GM12878 (cell line): ENCODE results near the gene CYB5D1. TPM values are rescaled to one million over a fixed set of nuclear protein-coding genes. Genes with fewer than 3 reads are reported as not detected.

Experiments used
- ATAC-seq: fragments of 200-7000 bp; cut with Tn5 transposase; 3 replicates; pipeline ENCODE4 v1.9.1; 2020; ENCODE audit warnings: mild to moderate bottlenecking, moderate library complexity
- BruUV-seq: library from RNA; stranded (reverse); fragments of 400-500 nt; replicated peaks from 2 replicates; lab custom pipeline; 2021; lab: Mats Ljungman, UMichigan
- CTCF ChIA-PET: fragments of 300-600 bp; sonication (Branson Sonifier 250); formaldehyde crosslinking; extraction: SDS; loops from one replicate; lab custom pipeline; 2021; ENCODE audit warnings: inconsistent platforms; lab: Yijun Ruan, JAX
- POLR2A ChIA-PET: fragments of 350-600 bp; formaldehyde crosslinking; extraction: SDS; loops from one replicate; lab custom pipeline; 2021; ENCODE audit warnings: inconsistent platforms; lab: Charles Lee
- RAD21 ChIA-PET: fragments of 300-600 bp; sonication (Branson Sonifier 250); formaldehyde crosslinking; loops from one replicate; lab custom pipeline; 2023; ENCODE audit warnings: antibody characterized with exemption; ENCODE audit not compliant: unreplicated experiment; lab: Charles Lee
- SMC1A ChIA-PET: fragments of 300-600 bp; sonication (Branson Sonifier 250); formaldehyde crosslinking; loops from one replicate; lab custom pipeline; 2023; ENCODE audit not compliant: unreplicated experiment, uncharacterized antibody; lab: Charles Lee
- DNase-seq: peaks from one replicate; pipeline ENCODE4 v3.0.0-alpha.2; 2011; ENCODE audit warnings: low read depth, low spot score
- FAIRE-seq: peaks from 3 replicates; lab custom pipeline; 2011; peaks lifted over from hg19 to GRCh38; lab: Jason Lieb, UNC
- H2AFZ ChIP-seq: 2 replicates; pipeline ENCODE4 v1.6.0; 2011; ENCODE audit warnings: low read depth, low read length, control low read depth; ENCODE audit not compliant: control insufficient read depth
- H3K27ac ChIP-seq: 2 replicates; pipeline ENCODE4 v1.5.1; 2011; ENCODE audit warnings: control low read depth; ENCODE audit not compliant: control insufficient read depth, insufficient read depth
- H3K27me3 ChIP-seq, 2 experiments: replicated peaks in 1 of 2; 2 replicates each; pipeline versions ENCODE4 v1.6.0 to v1.6.1; 2011; ENCODE audit warnings: low read length in 1 of 2; ENCODE audit not compliant: control insufficient read depth in 2 of 2, insufficient read depth in 2 of 2
- H3K36me3 ChIP-seq, 2 experiments: 2 replicates each; pipeline ENCODE4 v1.5.1; 2011; ENCODE audit warnings: low read length in 1 of 2; ENCODE audit not compliant: control insufficient read depth in 2 of 2, insufficient read depth in 2 of 2
- H3K4me1 ChIP-seq: 2 replicates; pipeline ENCODE4 v1.6.1; 2011; ENCODE audit warnings: mild to moderate bottlenecking, low read length, moderate library complexity, mixed read lengths; ENCODE audit not compliant: control insufficient read depth, insufficient read depth
- H3K4me2 ChIP-seq: 2 replicates; pipeline ENCODE4 v1.6.0; 2011; ENCODE audit warnings: control low read depth; ENCODE audit not compliant: control insufficient read depth, insufficient read depth
- H3K4me3 ChIP-seq: fragments of 200-600 bp; sonication (generic); 2 replicates; pipeline ENCODE4 v1.5.1; 2016
- H3K79me2 ChIP-seq: 2 replicates; pipeline ENCODE4 v1.6.0; 2011; ENCODE audit warnings: low read length; ENCODE audit not compliant: control insufficient read depth, insufficient read depth
- H3K9ac ChIP-seq: 2 replicates; pipeline ENCODE4 v1.8.0; 2011; ENCODE audit warnings: low read length, control low read depth, mixed read lengths; ENCODE audit not compliant: control insufficient read depth, insufficient read depth
- H3K9me3 ChIP-seq: replicated peaks from 3 replicates; pipeline ENCODE4 v1.5.1; 2011; ENCODE audit warnings: mild to moderate bottlenecking, low read length; ENCODE audit not compliant: control insufficient read depth, insufficient read depth
- H4K20me1 ChIP-seq: 2 replicates; pipeline ENCODE4 v1.6.0; 2011; ENCODE audit not compliant: control insufficient read depth, insufficient read depth
- CREM ChIP-seq: IDR thresholded peaks from 2 replicates; pipeline ENCODE4 v1.6.1; 2014; ENCODE audit warnings: antibody characterized with exemption, low read depth
- DPF2 ChIP-seq: fragments of 450-650 bp; IDR thresholded peaks from 2 replicates; pipeline ENCODE4 v1.6.1; 2017; ENCODE audit warnings: mild to moderate bottlenecking
- HDAC2 ChIP-seq: fragments of 200-600 bp; sonication (generic); IDR thresholded peaks from 2 replicates; pipeline ENCODE4 v1.6.1; 2017
- MYB ChIP-seq: fragments of 150-350 bp; IDR thresholded peaks from 2 replicates; pipeline ENCODE4 v1.6.1; 2014; ENCODE audit warnings: mild to moderate bottlenecking, low read depth, low read length, borderline replicate concordance
- NKRF ChIP-seq: fragments of 450-650 bp; conservative IDR thresholded peaks from 2 replicates; pipeline ENCODE4 v1.6.1; 2017; ENCODE audit warnings: mild to moderate bottlenecking, moderate library complexity
- NRF1 ChIP-seq: conservative IDR thresholded peaks from 2 replicates; pipeline ENCODE4 v1.6.1; 2011; ENCODE audit warnings: mild to moderate bottlenecking, low read depth, low read length, improper control_type of control experiment
- PBX3 ChIP-seq: IDR thresholded peaks from 2 replicates; pipeline ENCODE4 v1.6.1; 2011; ENCODE audit warnings: mild to moderate bottlenecking, low read depth, low read length, moderate library complexity; ENCODE audit not compliant: insufficient replicate concordance
- PML ChIP-seq: IDR thresholded peaks from 2 replicates; pipeline ENCODE4 v1.6.1; 2012; ENCODE audit warnings: low read length, inconsistent platforms
- POLR2A ChIP-seq: IDR thresholded peaks from 2 replicates; pipeline ENCODE4 v1.6.1; 2011; ENCODE audit warnings: low read depth, mild to moderate bottlenecking, low read length
- RBBP5 ChIP-seq: fragments of 200-600 bp; sonication (generic); conservative IDR thresholded peaks from 2 replicates; pipeline ENCODE4 v1.6.1; 2016
- RELB ChIP-seq: fragments of 450-650 bp; IDR thresholded peaks from 2 replicates; pipeline ENCODE4 v1.6.1; 2017; ENCODE audit warnings: low read depth, mild to moderate bottlenecking, moderate library complexity
- SRF ChIP-seq, 2 experiments: IDR thresholded peaks; 2 replicates each; pipeline ENCODE4 v1.6.1; 2011; ENCODE audit warnings: low read depth in 2 of 2, low read length in 2 of 2, mild to moderate bottlenecking in 1 of 2, moderate library complexity in 1 of 2
- WRNIP1 ChIP-seq: IDR thresholded peaks from 2 replicates; pipeline ENCODE4 v1.6.1; 2011; ENCODE audit warnings: low read depth, low read length, improper control_type of control experiment, borderline replicate concordance
- YBX1 ChIP-seq: fragments of 450-650 bp; IDR thresholded peaks from 2 replicates; pipeline ENCODE4 v1.6.1; 2016; ENCODE audit warnings: antibody characterized with exemption
- ZNF622 ChIP-seq: fragments of 450-650 bp; IDR thresholded peaks from 2 replicates; pipeline ENCODE4 v1.6.1; 2017; ENCODE audit warnings: mild to moderate bottlenecking, inconsistent platforms
- whole genome bisulfite sequencing: methylation state at CpG from one replicate; pipeline ENCODE4 v1.1.6; 2016; ENCODE audit warnings: low lambda C conversion rate; ENCODE audit not compliant: insufficient replicate concordance, insufficient coverage; ENCODE audit errors: missing lambda C conversion rate; 5-methylcytosine and 5-hydroxymethylcytosine counted together
- in situ Hi-C: fragments of 300-500 bp; cut with MboI; formaldehyde crosslinking; loops from 9 replicates; pipeline ENCODE4 v1.14.3; 2018; ENCODE audit warnings: mixed read lengths
- intact Hi-C: fragments of 100-400 bp; cut with micrococcal nuclease; formaldehyde crosslinking; loops from one replicate; pipeline ENCODE4 v1.14.2; 2022; ENCODE audit not compliant: unreplicated experiment
- polyA plus RNA-seq, 11 experiments: library from polyadenylated mRNA; depleted of rRNA in 4 of 11; unstranded in 6 of 11; stranded (reverse) in 5 of 11; fragments of >200 nt; fragmentation: Nextera tagmentation in 4 of 11; fragmentation: Illumina TruSeq in 1 of 11; extraction: Ambion mirVana in 4 of 11; extraction: Trizol in 1 of 11; gene quantifications; 1 replicate in 1 of 11; 2 replicates in 10 of 11; pipeline versions ENCODE4 v1.2.1 to v1.2.3, GENCODE V29; 2011 to 2016; ENCODE audit warnings: inconsistent platforms in 2 of 11, missing spikeins in 2 of 11, low read depth in 1 of 11
- total RNA-seq, 4 experiments: library from RNA; depleted of rRNA in 3 of 4; stranded (reverse); fragments of >200 nt in 3 of 4; fragmentation: Illumina TruSeq in 1 of 4; extraction: Trizol in 1 of 4; gene quantifications; 2 replicates each; pipeline versions ENCODE4 v1.2.1 to v1.2.3, GENCODE V29; 2013 to 2021

The CYB5D1 gene
- total and polyA plus RNA-seq, 10 of the 15 experiments (the other 5 are each of a cell fraction or from before 2014, with no cell fraction given): 1.6 to 8.7 (median 6.4) TPM

- Histone ChIP-seq H2AFZ (peak overlapping the region; percentile 62), H3K36me3 (peaks cover 4 to 5% of the 10 kb centered on the region in 2 experiments; a peak in 3 of 4 replicates), H3K9me3 (no peaks in the 10 kb centered on the region), H3K27ac (peak overlapping the region; percentile 99), H3K79me2 (peaks cover 63% of the 10 kb centered on the region), H3K27me3 (no peaks in the 10 kb centered on the region), H3K4me2 (peak overlapping the region; percentile 100), H3K9ac (peak overlapping the region; percentile 97), H3K4me3 (peak overlapping the region; percentile 92), H3K4me1 (peaks cover 41% of the 10 kb centered on the region), H4K20me1 (no peaks in the 10 kb centered on the region; the same call in none of the 2 replicates)
- WGBS: 16% methylated on average over 23 of the region's 34 CpGs
- in situ Hi-C loops: no loop called here
- SMC1A ChIA-PET: interaction anchor here (0.9 to 1.5 kb wide), 4 partner anchors 8 to 98 kb away, joined by 3 to 5 read pairs (median 3); partner anchors contain the start of gene KDM6B
- FAIRE-seq: no peak
- POLR2A ChIA-PET: interaction anchor here (1.0 to 4.1 kb wide), 2 partner anchors 7 to 16 kb away, joined by 5 to 49 read pairs; partner anchors contain the start of genes KDM6B and NAA38
- RAD21 ChIA-PET: interaction anchor here (1.3 to 2.1 kb wide), 3 partner anchors 9 to 98 kb away, joined by 4 to 8 read pairs (median 6); partner anchors contain the start of gene NAA38
- CTCF ChIA-PET: interaction anchor here (0.6 to 2.3 kb wide), 7 partner anchors 14 to 216 kb away, joined by 3 to 9 read pairs (median 3); partner anchors contain the start of genes CNTROB, NAA38 and TRAPPC1
- intact Hi-C loops: no loop called here
- no TSS peak for BruUV-seq
- ATAC-seq: peak; percentile 12
- no peak for DNase-seq
- TF ChIP-seq MYB (no peak), SRF (IDR thresholded peaks at IDR 0.05; ENCODE audit: low read depth in 2 of 2, low read length in 2 of 2) (no peak), RELB (no peak), RBBP5 (no peak), PML (no peak), CREM (no peak), NRF1 (no peak), POLR2A (peak; percentile 70), YBX1 (no peak), HDAC2 (no peak), PBX3 (no peak), ZNF622 (no peak), WRNIP1 (no peak), NKRF (0 out of 2 replicates have a peak, but pooled peaks have one; percentile 66), DPF2 (no peak)
Observed at GRCh38 chr17:7841396-7841914, 16.3 kb upstream of the CYB5D1 start.
